WTC11 (cell line): ENCODE data around the gene C3orf18.

Experiments
- CBFB ChIP-seq: sonication (generic); formaldehyde crosslinking; IDR thresholded peaks from 2 replicates; pipeline ENCODE4 v1.8.1; 2022; ENCODE audit warnings: mild to moderate bottlenecking, low read depth, missing genetic modification reagents
- CREM ChIP-seq: sonication (generic); formaldehyde crosslinking; IDR thresholded peaks from 2 replicates; pipeline ENCODE4 v1.8.1; 2022; ENCODE audit warnings: mild to moderate bottlenecking, missing genetic modification reagents, moderate library complexity
- ELF4 ChIP-seq: sonication (generic); formaldehyde crosslinking; IDR thresholded peaks from 2 replicates; pipeline ENCODE4 v1.8.1; 2022; ENCODE audit warnings: low read depth, mild to moderate bottlenecking, moderate library complexity, missing genetic modification reagents
- ETV6 ChIP-seq: sonication (generic); formaldehyde crosslinking; IDR thresholded peaks from 2 replicates; pipeline ENCODE4 v1.8.1; 2022; ENCODE audit warnings: mild to moderate bottlenecking, missing genetic modification reagents
- SOX15 ChIP-seq: fragments of 250-450 bp; sonication (Bioruptor Pico); IDR thresholded peaks from 2 replicates; pipeline ENCODE4 v1.9.0; 2021; ENCODE audit warnings: mild to moderate bottlenecking
- SP1 ChIP-seq: sonication (generic); formaldehyde crosslinking; conservative IDR thresholded peaks from 2 replicates; pipeline ENCODE4 v1.8.1; 2022; ENCODE audit warnings: missing genetic modification reagents
- ZNF138 ChIP-seq: sonication (generic); formaldehyde crosslinking; conservative IDR thresholded peaks from 2 replicates; pipeline ENCODE4 v1.8.1; 2022; ENCODE audit warnings: mild to moderate bottlenecking, moderate library complexity, missing genetic modification reagents
- ZNF263 ChIP-seq: sonication (generic); formaldehyde crosslinking; IDR thresholded peaks from 2 replicates; pipeline ENCODE4 v1.8.1; 2022; ENCODE audit warnings: low read depth, mild to moderate bottlenecking, moderate library complexity, missing genetic modification reagents
- ZNF317 ChIP-seq: sonication (generic); formaldehyde crosslinking; IDR thresholded peaks from 2 replicates; pipeline ENCODE4 v1.8.1; 2023; ENCODE audit warnings: low read depth, mild to moderate bottlenecking, moderate library complexity, missing genetic modification reagents, borderline replicate concordance
- TF ChIP-seq, protein P1 (sequence below): fragments of 200-600 bp; IDR thresholded peaks from 2 replicates; pipeline ENCODE4 v1.8.0; 2022; ENCODE audit warnings: antibody characterized with exemption
- TF ChIP-seq, protein P2 (sequence below): sonication (generic); formaldehyde crosslinking; IDR thresholded peaks from 2 replicates; pipeline ENCODE4 v1.8.1; 2023; ENCODE audit warnings: mild to moderate bottlenecking, missing genetic modification reagents
- TF ChIP-seq, protein P3 (sequence below): sonication (generic); formaldehyde crosslinking; IDR thresholded peaks from 2 replicates; pipeline ENCODE4 v1.8.0; 2023; ENCODE audit warnings: missing genetic modification reagents, mild to moderate bottlenecking, borderline replicate concordance
- TF ChIP-seq, protein P4 (sequence below): sonication (generic); formaldehyde crosslinking; IDR thresholded peaks from 2 replicates; pipeline ENCODE4 v1.8.0; 2022; ENCODE audit warnings: mild to moderate bottlenecking, missing genetic modification reagents
- TF ChIP-seq, protein P5 (sequence below): fragments of 250-450 bp; sonication (Bioruptor Pico); IDR thresholded peaks from 2 replicates; pipeline ENCODE4 v2.1.2; 2022; ENCODE audit warnings: mild to moderate bottlenecking, moderate library complexity

DNA sequence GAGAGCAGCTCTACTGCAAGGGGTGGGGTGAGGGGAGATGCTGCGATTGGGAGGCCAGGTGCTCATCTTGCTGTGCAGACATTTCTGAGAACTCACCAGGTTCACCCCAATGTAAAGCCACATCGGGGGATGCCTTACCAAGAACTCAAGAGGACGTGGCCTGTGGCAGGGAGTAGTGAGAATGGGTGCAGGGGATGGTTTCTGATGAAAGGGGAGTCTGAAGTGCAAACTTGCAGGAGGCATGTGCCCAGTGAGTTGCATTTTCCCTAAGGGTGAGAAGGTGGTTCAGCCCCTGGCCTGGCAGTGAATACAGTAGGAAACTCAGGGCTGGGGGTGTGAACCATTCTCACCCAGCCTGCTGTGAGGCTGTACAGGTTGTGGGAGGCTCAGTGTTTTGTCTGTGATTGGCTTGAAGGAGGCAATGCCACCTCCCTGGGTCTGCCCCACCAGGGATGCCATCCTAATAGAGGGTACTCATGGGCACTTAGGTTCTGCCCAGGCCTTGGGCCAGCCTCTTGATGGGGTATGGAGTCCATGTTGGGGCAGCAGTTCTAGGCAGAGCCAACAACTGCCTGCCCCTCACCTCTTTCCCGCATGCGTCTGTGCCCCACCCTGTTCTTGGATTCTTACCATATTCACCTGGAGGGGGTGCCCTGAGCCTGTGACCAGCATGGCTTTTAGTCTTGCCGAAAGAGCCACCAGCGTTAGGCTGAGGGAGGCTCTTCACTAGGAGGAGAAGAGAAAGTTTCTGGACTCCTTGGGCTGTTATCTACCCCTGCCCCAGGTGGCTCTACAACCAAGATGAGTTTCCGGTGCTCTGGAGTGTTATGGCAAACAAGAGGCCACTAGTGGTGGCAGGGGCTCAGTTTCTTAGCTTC, 6.3 kb upstream of the C3orf18 start:
- TF ChIP-seq, protein P1, sequence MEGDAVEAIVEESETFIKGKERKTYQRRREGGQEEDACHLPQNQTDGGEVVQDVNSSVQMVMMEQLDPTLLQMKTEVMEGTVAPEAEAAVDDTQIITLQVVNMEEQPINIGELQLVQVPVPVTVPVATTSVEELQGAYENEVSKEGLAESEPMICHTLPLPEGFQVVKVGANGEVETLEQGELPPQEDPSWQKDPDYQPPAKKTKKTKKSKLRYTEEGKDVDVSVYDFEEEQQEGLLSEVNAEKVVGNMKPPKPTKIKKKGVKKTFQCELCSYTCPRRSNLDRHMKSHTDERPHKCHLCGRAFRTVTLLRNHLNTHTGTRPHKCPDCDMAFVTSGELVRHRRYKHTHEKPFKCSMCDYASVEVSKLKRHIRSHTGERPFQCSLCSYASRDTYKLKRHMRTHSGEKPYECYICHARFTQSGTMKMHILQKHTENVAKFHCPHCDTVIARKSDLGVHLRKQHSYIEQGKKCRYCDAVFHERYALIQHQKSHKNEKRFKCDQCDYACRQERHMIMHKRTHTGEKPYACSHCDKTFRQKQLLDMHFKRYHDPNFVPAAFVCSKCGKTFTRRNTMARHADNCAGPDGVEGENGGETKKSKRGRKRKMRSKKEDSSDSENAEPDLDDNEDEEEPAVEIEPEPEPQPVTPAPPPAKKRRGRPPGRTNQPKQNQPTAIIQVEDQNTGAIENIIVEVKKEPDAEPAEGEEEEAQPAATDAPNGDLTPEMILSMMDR: no peak
- TF ChIP-seq SOX15: no peak
- TF ChIP-seq ELF4 (CRISPR knock-in tag): no peak
- TF ChIP-seq, protein P2, sequence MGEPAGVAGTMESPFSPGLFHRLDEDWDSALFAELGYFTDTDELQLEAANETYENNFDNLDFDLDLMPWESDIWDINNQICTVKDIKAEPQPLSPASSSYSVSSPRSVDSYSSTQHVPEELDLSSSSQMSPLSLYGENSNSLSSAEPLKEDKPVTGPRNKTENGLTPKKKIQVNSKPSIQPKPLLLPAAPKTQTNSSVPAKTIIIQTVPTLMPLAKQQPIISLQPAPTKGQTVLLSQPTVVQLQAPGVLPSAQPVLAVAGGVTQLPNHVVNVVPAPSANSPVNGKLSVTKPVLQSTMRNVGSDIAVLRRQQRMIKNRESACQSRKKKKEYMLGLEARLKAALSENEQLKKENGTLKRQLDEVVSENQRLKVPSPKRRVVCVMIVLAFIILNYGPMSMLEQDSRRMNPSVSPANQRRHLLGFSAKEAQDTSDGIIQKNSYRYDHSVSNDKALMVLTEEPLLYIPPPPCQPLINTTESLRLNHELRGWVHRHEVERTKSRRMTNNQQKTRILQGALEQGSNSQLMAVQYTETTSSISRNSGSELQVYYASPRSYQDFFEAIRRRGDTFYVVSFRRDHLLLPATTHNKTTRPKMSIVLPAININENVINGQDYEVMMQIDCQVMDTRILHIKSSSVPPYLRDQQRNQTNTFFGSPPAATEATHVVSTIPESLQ (CRISPR knock-in tag): no peak
- TF ChIP-seq, protein P3, sequence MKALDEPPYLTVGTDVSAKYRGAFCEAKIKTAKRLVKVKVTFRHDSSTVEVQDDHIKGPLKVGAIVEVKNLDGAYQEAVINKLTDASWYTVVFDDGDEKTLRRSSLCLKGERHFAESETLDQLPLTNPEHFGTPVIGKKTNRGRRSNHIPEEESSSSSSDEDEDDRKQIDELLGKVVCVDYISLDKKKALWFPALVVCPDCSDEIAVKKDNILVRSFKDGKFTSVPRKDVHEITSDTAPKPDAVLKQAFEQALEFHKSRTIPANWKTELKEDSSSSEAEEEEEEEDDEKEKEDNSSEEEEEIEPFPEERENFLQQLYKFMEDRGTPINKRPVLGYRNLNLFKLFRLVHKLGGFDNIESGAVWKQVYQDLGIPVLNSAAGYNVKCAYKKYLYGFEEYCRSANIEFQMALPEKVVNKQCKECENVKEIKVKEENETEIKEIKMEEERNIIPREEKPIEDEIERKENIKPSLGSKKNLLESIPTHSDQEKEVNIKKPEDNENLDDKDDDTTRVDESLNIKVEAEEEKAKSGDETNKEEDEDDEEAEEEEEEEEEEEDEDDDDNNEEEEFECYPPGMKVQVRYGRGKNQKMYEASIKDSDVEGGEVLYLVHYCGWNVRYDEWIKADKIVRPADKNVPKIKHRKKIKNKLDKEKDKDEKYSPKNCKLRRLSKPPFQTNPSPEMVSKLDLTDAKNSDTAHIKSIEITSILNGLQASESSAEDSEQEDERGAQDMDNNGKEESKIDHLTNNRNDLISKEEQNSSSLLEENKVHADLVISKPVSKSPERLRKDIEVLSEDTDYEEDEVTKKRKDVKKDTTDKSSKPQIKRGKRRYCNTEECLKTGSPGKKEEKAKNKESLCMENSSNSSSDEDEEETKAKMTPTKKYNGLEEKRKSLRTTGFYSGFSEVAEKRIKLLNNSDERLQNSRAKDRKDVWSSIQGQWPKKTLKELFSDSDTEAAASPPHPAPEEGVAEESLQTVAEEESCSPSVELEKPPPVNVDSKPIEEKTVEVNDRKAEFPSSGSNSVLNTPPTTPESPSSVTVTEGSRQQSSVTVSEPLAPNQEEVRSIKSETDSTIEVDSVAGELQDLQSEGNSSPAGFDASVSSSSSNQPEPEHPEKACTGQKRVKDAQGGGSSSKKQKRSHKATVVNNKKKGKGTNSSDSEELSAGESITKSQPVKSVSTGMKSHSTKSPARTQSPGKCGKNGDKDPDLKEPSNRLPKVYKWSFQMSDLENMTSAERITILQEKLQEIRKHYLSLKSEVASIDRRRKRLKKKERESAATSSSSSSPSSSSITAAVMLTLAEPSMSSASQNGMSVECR: no peak
- TF ChIP-seq, protein P4, sequence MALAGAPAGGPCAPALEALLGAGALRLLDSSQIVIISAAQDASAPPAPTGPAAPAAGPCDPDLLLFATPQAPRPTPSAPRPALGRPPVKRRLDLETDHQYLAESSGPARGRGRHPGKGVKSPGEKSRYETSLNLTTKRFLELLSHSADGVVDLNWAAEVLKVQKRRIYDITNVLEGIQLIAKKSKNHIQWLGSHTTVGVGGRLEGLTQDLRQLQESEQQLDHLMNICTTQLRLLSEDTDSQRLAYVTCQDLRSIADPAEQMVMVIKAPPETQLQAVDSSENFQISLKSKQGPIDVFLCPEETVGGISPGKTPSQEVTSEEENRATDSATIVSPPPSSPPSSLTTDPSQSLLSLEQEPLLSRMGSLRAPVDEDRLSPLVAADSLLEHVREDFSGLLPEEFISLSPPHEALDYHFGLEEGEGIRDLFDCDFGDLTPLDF: no peak
- TF ChIP-seq ZNF138 (CRISPR knock-in tag): no peak
- TF ChIP-seq ZNF263 (CRISPR knock-in tag): no peak
- TF ChIP-seq, protein P5, sequence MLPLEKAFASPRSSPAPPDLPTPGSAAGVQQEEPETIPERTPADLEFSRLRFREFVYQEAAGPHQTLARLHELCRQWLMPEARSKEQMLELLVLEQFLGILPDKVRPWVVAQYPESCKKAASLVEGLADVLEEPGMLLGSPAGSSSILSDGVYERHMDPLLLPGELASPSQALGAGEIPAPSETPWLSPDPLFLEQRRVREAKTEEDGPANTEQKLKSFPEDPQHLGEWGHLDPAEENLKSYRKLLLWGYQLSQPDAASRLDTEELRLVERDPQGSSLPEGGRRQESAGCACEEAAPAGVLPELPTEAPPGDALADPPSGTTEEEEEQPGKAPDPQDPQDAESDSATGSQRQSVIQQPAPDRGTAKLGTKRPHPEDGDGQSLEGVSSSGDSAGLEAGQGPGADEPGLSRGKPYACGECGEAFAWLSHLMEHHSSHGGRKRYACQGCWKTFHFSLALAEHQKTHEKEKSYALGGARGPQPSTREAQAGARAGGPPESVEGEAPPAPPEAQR (CRISPR knock-in tag): no peak
- no peak for TF ChIP-seq CREM (CRISPR knock-in tag)
- no peak for TF ChIP-seq ETV6 (CRISPR knock-in tag)
- no peak for TF ChIP-seq ZNF317 (CRISPR knock-in tag)
- no peak for TF ChIP-seq CBFB (CRISPR knock-in tag)
- TF ChIP-seq SP1: no peak
